Cortex of kidney (tissue), 1 donor: Measurements from ENCODE around the gene ATP6V0A1.
"Not testable (repeated sequence)": the region's sequence is repeated elsewhere in the genome, so short reads cannot be mapped to it uniquely, and the experiment has no call there.

Source experiments
- DNase-seq: peaks from one replicate; lab custom pipeline; 2025; lab: John Stamatoyannopoulos, UW

ATP6V0A1 gene

DNA sequence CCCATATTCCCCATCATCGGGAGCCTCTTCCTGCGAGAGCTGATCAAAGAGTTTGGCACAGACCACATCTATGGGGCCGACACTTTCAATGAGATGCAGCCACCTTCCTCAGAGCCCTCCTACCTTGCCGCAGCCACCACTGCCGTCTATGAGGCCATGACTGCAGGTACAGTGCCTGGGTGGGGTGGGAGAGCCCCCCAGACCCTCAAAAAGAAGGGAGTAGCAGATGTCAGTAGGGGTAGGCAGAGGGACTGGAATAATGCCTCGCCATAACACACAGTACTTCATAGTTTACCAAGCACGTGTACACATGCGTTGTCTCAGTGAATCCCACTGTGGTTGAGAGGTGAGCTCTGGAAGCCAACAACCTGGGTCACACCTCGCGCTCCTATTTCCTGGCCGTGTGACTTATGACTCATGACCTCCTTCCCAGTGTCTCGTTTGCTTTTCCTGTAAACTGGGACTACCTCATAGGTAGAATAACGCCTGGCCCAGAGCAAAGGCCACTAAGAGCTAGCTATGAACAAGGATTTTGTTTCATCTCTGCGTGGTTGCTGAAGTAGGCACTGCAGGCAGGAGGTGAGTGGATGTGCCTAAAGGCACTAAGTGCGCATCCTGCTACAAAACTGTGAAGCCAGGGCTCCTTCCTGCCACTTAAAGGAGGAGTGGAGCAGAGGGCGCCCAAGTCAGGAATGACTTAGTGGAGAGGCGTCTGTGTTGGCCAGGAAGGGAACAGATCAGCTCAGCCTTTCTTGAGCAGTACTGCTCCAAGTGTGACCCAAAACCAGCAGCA is 82.6 kb downstream of the ATP6V0A1 start:
- no peak for DNase-seq

DNA sequence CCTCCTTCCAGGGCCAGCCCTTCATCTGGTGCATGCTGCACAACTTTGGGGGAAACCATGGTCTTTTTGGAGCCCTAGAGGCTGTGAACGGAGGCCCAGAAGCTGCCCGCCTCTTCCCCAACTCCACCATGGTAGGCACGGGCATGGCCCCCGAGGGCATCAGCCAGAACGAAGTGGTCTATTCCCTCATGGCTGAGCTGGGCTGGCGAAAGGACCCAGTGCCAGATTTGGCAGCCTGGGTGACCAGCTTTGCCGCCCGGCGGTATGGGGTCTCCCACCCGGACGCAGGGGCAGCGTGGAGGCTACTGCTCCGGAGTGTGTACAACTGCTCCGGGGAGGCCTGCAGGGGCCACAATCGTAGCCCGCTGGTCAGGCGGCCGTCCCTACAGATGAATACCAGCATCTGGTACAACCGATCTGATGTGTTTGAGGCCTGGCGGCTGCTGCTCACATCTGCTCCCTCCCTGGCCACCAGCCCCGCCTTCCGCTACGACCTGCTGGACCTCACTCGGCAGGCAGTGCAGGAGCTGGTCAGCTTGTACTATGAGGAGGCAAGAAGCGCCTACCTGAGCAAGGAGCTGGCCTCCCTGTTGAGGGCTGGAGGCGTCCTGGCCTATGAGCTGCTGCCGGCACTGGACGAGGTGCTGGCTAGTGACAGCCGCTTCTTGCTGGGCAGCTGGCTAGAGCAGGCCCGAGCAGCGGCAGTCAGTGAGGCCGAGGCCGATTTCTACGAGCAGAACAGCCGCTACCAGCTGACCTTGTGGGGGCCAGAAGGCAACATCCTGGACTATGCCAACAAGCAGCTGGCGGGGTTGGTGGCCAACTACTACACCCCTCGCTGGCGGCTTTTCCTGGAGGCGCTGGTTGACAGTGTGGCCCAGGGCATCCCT is 84.8 kb downstream of the ATP6V0A1 start:
- DNase-seq, result no peak

DNA sequence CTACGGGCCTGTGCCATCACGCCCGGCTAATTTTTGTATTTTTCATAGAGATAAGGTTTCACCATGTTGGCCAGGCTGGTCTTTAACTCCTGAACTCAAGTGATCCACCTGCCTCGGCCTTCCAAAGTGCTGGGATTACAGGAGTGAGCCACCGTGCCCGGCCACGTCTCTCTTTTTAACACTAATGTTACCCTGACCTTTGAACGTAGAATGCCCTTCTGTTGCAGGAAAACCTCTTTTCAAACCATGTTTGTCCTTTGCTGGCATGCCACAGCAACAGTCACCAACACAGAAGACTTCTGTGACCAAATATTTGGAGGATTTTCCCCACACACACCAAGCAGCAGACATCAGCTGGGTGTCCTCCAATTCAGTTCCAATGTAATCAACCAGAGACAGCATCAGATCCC is 86.2 kb downstream of the ATP6V0A1 start:
- no peak for DNase-seq

DNA sequence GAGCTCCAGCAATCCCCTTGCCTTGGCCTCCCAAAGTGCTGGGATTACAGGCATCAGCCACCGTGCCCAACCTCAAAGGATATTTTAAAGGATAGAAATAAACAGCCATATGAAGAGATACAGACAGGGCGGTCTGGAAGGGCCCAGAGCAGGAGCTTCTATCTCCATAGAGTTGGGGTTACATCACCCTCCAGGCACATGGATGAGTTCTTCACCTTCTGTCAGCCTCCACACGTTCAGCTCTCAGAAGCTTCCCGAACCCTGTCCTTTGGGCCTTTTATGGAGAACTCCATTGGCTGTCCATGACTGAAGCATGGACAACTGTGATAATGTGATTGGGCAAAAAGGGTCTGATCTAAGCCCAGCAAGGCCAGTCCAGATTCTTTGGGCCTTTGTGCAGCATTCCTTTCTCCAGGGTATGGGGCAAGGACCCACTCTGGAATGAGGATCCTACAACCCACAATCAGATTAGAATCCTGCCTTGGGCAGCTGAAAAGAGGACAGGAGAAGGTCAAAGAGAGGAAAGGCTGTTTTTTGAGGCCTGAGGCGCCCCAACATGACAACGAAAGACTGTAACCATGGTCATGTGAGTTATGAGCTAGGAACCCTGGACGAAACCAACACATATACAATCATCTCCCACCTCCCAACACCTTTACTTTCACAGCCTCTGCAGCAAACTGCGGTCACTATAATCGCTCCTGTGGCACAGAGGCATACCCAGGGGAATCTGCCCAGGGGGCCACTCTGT is 87.3 kb downstream of the ATP6V0A1 start:
- DNase-seq, result not testable (repeated sequence)

DNA sequence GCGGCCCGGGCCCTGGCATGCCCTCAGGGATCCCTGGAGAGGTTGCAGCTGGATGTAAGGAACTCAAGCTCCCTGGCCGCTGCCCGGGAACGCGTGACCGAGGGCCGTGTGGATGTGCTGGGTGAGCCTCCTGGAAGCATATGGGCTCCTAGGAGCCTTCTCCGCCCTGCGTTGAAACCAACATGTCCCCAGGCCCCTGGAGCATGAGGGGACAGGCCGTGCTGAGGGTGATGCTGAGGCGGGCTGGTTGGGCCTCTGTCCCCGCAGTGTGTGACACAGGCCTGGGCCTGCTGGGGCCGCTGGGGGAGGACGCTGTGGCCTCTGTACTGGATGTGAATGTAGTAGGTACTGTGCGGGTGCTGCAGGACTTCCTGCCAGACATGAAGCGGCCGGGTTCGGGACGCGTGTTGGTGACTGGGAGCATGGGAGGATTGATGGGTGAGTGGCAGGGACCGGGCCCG is 88.4 kb downstream of the ATP6V0A1 start:
- DNase-seq, result no peak

DNA sequence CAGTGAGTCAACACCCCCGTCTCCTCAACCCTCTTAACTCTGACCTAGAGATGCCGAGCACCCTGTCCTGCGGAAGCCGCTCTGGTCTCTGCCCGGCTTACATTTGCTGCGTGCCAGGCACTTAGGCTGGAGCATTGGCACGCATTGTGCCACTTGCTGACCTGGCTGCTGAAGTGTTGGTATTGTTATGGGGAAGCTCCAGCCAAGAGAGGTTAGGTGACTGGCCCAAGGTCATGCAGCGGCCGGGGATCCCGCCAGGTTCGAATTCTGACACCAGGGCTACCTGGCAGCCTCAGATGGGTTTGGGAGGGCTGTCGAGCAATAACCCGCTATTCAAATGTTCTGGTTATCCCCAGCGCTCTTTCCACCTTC is 89.0 kb downstream of the ATP6V0A1 start:
- DNase-seq, result no peak

DNA sequence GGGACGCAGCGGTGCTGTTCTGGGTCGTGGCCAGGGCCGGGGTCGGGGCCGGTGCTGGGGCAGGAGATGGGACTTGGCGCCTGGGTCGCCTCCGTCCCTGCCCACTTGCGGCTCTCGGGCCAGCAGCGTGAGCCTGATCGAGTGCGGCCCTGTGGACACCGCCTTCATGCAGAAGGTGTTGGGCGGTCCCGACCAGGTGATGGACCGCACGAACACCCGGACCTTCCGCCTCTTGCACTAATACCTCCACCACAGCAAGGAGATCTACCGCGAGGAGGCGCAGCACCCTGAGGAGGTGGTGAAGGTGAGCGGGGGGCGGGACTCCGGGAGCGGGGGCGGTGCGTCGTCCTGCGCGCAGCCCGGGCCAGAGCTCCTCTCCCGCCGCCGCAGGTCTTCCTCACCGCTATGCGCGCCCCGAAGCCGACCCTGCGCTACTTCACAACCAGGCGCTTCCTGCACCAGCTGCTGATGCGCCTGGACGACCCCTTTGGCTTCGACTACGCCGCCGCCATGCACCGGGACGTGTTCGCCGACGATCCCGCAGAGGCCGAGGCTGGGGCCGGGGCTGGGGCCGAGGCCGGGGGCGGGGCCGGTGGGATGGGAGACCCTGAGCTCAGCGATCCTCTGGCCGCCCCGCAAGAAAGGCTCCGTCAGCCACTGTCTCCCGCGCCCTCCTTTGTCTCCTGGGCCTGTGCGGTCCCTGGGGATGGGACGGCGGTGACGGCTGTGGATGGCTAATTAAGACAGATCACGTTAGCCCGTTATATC is 89.6 kb downstream of the ATP6V0A1 start:
- no peak for DNase-seq

DNA sequence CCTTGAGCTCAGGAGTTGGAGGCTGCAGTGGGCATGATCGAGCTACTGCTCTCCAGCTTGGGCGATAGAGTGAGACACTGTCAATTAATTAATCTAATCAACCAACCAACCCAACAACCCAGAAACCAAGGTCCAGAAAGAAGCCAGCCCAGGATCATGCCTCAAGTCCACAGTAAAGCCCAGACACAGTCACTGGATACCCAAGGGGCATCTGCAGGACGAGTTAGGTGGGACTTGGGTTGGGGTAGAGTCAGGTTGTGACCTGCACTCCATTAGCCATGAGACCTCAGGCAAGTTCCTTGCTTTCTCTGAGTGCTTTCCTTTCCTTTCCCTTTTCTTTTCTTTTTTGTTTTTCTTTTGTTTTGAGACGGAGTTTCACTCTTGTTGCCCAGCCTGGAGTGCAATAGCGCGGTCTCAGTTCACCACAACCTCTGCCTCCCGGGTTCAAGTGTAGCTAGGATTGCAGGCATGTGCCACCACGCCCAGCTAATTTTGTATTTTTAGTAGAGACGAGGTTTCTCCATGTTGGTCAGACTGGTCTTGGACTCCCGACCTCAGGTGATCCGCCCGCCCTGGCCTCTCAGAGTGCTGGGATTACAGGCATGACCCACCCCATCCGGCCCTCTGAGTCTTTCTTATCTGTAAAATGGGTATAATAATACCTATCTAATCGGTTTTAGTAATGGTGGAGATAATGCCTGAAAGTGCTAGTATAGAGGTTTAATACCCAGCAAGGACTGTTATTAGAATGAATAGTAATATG is 90.5 kb downstream of the ATP6V0A1 start:
- no peak for DNase-seq

DNA sequence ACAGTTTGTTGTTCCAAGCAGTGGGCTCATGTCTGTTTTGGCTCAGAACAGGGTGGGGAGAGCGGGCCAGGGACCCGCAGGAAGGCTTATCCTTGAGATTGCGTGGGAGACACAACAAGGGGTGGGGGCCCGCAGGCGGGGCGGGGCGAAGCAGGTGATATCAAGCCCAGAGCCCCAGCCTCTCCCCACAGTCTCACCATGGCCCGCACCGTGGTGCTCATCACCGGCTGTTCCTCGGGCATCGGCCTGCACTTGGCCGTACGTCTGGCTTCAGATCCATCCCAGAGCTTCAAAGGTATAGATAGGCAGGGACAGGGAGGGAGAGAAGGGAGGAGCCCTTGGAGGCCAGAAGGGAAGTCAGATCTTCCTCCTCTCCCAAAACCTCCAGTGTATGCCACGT is 94.1 kb downstream of the ATP6V0A1 start, which contains the start of gene HSD17B1:
TSS of gene HSD17B1 (plus strand) at position 188 of the 400 bp plus-strand sequence. CDS start at position 199, 11 bp downstream.
- DNase-seq, result not testable (repeated sequence)

DNA sequence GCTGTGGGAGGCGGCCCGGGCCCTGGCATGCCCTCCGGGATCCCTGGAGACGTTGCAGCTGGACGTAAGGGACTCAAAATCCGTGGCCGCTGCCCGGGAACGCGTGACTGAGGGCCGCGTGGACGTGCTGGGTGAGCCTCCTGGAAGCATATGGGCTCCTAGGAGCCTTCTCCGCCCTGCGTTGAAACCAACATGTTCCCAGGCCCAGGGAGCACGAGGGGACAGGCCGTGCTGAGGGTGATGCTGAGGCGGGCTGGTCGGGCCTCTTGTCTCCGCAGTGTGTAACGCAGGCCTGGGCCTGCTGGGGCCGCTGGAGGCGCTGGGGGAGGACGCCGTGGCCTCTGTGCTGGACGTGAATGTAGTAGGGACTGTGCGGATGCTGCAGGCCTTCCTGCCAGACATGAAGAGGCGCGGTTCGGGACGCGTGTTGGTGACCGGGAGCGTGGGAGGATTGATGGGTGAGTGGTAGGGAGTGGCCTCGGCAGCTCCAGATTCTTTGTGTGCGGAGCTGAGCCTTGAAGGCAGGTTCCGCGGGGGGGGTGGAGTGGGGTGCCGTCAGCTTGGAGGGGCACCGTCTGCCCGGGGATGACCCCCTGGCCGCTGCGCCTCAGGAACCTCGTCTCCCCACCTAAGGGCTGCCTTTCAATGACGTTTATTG is 94.6 kb downstream of the ATP6V0A1 start:
- no peak for DNase-seq

DNA sequence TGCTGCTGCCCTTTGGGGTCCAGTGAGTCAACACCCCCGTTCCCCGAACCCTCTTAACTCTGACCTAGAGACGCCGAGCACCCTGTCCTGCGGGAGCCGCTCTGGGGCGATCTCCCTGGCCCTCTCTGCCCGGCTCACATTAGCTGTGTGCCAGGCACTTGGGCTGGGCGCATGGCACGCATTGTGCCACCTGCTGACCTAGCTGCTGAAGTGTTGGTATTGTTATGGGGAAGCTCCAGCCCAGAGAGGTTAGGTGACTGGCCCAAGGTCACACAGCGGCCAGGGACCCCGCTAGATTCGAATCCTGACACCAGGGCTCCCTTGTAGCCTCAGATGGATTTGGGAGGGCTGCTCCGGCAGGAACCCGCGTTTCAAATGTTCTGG is 95.2 kb downstream of the ATP6V0A1 start:
- DNase-seq, result no peak

DNA sequence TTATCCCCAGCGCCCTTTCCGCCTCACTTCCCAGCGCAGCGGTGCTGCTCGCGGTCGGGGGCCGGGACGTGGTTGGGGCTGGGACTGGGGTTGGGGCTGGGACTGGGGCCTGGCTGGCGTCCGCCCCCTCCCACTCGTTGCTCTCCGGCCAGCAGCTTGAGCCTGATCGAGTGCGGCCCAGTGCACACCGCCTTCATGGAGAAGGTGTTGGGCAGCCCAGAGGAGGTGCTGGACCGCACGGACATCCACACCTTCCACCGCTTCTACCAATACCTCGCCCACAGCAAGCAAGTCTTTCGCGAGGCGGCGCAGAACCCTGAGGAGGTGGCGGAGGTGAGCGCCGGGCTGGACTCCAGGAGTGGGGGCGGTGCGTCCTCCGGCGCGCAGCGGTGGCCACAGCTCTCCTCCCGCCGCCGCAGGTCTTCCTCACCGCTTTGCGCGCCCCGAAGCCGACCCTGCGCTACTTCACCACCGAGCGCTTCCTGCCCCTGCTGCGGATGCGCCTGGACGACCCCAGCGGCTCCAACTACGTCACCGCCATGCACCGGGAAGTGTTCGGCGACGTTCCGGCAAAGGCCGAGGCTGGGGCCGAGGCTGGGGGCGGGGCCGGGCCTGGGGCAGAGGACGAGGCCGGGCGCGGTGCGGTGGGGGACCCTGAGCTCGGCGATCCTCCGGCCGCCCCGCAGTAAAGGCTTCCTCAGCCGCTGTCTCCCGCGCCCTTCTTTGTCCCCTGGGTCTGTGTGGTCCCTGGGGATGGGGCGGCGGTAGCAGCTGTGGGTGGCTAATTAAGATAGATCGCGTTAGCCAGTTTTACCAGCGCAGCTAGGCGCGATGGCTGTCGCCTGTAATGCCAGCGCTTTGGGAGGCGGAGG is 95.8 kb downstream of the ATP6V0A1 start:
- no peak for DNase-seq

DNA sequence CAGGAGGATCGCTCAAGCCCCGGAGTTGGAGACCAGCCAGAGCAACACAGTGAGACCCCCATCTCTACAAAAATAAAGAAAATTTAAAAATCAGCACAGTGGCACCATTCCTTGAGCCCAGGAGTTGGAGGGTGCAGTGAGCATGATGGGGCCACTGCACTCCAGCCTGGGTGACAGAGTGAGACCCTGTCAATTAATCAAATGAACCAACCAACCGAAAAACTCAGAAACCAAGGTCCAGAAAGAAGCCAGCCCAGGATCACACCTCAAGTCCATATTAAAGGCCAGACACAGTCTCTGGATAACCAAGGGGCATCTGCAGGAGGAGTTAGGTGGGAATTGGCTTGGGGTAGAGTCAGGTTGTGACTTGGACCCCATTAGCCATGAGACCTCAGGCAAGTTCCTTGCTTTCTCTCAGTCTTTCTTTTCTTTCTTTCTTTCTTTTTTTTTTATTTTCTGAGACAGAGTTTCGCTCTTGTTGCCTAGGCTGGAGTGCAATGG is 96.5 kb downstream of the ATP6V0A1 start:
- no peak for DNase-seq

DNA sequence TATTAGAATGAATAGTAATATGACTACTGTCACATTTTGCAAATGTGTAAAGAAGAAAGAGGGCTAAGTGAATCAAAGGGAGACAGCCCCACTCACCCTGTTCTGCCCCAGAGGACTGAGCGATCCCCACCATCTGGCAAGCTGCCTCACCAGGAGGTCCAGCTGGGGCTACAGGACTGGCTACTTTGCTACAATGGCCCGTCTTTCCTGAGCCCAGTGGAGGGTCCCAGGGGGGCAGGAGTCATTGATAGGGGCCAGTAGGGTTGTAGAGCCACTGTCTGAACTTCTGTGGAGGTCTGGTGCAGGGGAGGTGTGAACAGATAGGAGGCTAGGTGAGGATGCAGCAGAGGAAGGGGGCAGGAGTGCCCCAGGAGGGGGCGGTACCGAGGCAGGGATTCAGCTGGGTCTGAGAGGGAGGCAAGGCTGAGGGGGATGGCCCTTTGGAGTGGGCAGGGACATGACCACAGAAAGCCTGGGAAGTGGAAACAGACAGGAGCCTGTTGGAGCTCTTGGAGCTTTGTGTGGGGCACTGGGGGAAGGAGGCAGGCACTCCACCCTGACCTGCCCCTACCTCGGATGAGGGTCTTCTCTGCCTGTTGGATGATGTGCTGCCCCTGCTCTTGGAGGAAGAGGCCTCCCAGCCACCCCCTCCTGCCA is 97.4 kb downstream of the ATP6V0A1 start:
- not testable (repeated sequence) for DNase-seq

DNA sequence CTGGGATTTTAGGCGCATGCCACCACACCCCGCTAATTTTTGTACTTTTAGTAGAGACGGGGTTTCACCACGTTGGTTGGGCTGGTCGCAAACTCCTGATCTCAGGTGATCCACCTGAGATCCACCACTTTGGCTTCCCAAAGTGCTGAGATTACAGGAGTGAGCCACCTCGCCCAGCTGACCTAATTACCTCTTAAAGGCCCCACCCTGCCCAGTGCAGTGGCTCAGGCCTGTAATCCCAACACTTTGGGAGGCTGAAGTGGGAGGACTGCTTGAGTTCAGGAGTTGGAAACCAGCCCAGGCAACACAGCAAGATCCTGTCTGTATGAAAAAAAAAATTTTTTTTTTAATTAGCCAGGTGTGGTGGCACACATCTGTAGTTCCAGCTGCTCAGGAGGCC is 100.4 kb downstream of the ATP6V0A1 start:
- DNase-seq, result no peak

DNA sequence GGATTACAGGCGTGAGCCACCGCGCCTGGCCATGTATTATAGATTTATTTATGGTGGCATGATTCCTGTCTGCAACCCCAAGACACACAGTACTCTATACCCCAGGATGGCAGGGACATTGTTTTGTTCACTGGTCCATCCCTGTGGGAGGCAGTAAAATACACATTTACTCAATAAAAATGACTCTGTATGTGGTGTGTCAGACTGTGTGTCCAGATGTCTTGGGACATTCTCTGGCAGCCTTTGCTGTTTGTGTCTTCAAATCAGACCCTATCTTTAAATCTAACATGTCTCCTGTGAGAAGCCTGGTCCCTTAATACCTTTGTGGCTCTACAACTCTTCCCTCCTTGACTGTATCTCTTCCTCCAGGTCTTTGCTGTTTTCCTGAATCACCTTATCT is 101.6 kb downstream of the ATP6V0A1 start:
- DNase-seq, result no peak

DNA sequence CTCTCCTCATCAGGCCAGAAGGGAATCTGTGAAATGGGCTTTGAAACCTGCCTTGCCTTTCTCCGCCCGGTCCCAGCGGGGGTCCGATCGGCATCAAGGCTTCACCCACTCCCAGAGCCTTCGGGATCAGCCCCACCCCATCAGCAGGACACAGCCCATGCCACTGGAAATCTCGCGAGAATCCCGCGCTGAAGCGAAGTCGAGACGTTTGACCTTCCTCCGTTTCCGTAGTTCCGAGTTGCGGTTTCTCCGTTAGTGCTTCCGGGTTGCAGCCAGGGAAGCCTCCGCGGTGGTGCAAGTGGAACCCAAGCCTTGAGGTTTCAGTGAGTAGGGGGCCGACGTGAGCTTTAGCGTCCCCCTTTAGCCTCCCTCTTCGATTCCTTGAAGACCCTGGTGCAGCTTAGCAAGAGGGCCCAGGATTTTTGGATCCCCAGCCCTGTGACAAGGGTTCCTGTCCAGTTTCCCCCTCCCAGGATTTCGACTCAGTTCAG is 103.3 kb downstream of the ATP6V0A1 start, which contains the start of gene COASY:
TSS of gene COASY (plus strand) at position 252 of the 491 bp plus-strand sequence. CDS start 475 bp downstream, outside the sequence.
- DNase-seq, result peak; percentile 31
